IMR-90 (cell line): ENCODE measurements around the gene LONRF3. TPM values are rescaled to one million over a fixed set of nuclear protein-coding genes. Genes with fewer than 3 reads are reported as not detected.

ENCODE experiments used
- ATAC-seq: fragments of 200-7000 bp; cut with Tn5 transposase; 2 replicates; pipeline ENCODE4 v1.9.1; 2020; ENCODE audit warnings: low read depth, mild to moderate bottlenecking, moderate library complexity
- BruUV-seq: library from RNA; stranded (reverse); fragments of 400-500 nt; replicated peaks from 2 replicates; lab custom pipeline; 2021; lab: Mats Ljungman, UMichigan
- CTCF ChIA-PET: fragments of 300-600 bp; formaldehyde crosslinking; extraction: SDS; loops from one replicate; lab custom pipeline; 2021; ENCODE audit warnings: antibody characterized with exemption; lab: Yijun Ruan, JAX
- POLR2A ChIA-PET: fragments of 300-600 bp; sonication (Branson Sonifier 250); formaldehyde crosslinking; loops from one replicate; lab custom pipeline; 2022; ENCODE audit warnings: antibody characterized with exemption; ENCODE audit not compliant: unreplicated experiment; lab: Charles Lee
- DNase-seq: peaks from one replicate; pipeline ENCODE4 v3.0.0; 2013
- H2AFZ ChIP-seq: replicated peaks from 2 replicates; pipeline ENCODE3; 2013; ENCODE audit warnings: low read length, mild to moderate bottlenecking; ENCODE audit not compliant: poor library complexity
- H2AK5ac ChIP-seq: 2 replicates; pipeline ENCODE4 v1.6.1; 2013; ENCODE audit warnings: low read depth, low read length, inconsistent platforms
- H2AK9ac ChIP-seq: replicated peaks from 2 replicates; pipeline ENCODE3; 2013; ENCODE audit warnings: mild to moderate bottlenecking, low read depth, low read length, moderate library complexity; ENCODE audit not compliant: poor library complexity
- H2BK120ac ChIP-seq: 2 replicates; pipeline ENCODE4 v1.6.1; 2013; ENCODE audit warnings: low read depth, low read length, inconsistent platforms
- H2BK15ac ChIP-seq: 3 replicates; pipeline ENCODE4 v1.6.1; 2013; ENCODE audit warnings: low read depth, low read length, inconsistent platforms
- H2BK20ac ChIP-seq: 2 replicates; pipeline ENCODE4 v1.6.1; 2013; ENCODE audit warnings: low read depth, mild to moderate bottlenecking, inconsistent platforms, low read length, moderate library complexity
- H2BK5ac ChIP-seq: 2 replicates; pipeline ENCODE4 v1.6.1; 2013; ENCODE audit warnings: mild to moderate bottlenecking, low read depth, low read length, inconsistent platforms; ENCODE audit not compliant: poor library complexity, severe bottlenecking
- H3K14ac ChIP-seq: replicated peaks from 2 replicates; pipeline ENCODE4 v1.6.1; 2013; ENCODE audit warnings: low read depth, low read length, inconsistent platforms
- H3K18ac ChIP-seq: 2 replicates; pipeline ENCODE4 v1.6.1; 2013; ENCODE audit warnings: low read depth, low read length, control low read depth
- H3K23ac ChIP-seq: 2 replicates; pipeline ENCODE4 v1.6.1; 2013; ENCODE audit warnings: low read depth, low read length, inconsistent platforms
- H3K27ac ChIP-seq: 2 replicates; pipeline ENCODE4 v1.5.1; 2013; ENCODE audit warnings: mild to moderate bottlenecking, control low read depth, low read length; ENCODE audit not compliant: insufficient read depth
- H3K27me3 ChIP-seq: 2 replicates; pipeline ENCODE4 v1.6.1; 2013; ENCODE audit warnings: low read length; ENCODE audit not compliant: control insufficient read depth, insufficient read depth
- H3K36me3 ChIP-seq: 2 replicates; pipeline ENCODE4 v1.6.1; 2013; ENCODE audit warnings: low read length, mixed read lengths; ENCODE audit not compliant: control insufficient read depth, insufficient read depth
- H3K4ac ChIP-seq: 2 replicates; pipeline ENCODE4 v1.6.1; 2013; ENCODE audit warnings: low read depth, low read length, inconsistent platforms
- H3K4me1 ChIP-seq: 2 replicates; pipeline ENCODE4 v1.6.1; 2013; ENCODE audit warnings: low read length, mixed read lengths; ENCODE audit not compliant: control insufficient read depth, insufficient read depth
- H3K4me2 ChIP-seq: 2 replicates; pipeline ENCODE4 v1.6.1; 2013; ENCODE audit warnings: low read depth, mild to moderate bottlenecking, control low read depth, low read length, moderate library complexity
- H3K4me3 ChIP-seq: 2 replicates; pipeline ENCODE4 v1.5.1; 2013; ENCODE audit warnings: low read depth, mild to moderate bottlenecking, control low read depth, low read length, moderate library complexity; ENCODE audit not compliant: insufficient read depth
- H3K56ac ChIP-seq: 2 replicates; pipeline ENCODE4 v1.6.1; 2013; ENCODE audit warnings: low read length, inconsistent platforms; ENCODE audit not compliant: insufficient read depth; ENCODE audit errors: extremely low read depth
- H3K79me1 ChIP-seq, 2 experiments: 2 replicates each; pipeline ENCODE4 v1.6.1; 2013; ENCODE audit warnings: low read length in 2 of 2, inconsistent platforms in 1 of 2, low read depth in 1 of 2
- H3K9ac ChIP-seq: 2 replicates; pipeline ENCODE4 v1.6.1; 2013; ENCODE audit warnings: low read depth, low read length, control low read depth
- H3K9me1 ChIP-seq: 2 replicates; pipeline ENCODE4 v1.6.1; 2013; ENCODE audit warnings: low read length, inconsistent platforms; ENCODE audit not compliant: insufficient read depth
- H3K9me3 ChIP-seq: 2 replicates; pipeline ENCODE4 v1.6.1; 2013; ENCODE audit warnings: low read length; ENCODE audit not compliant: control insufficient read depth, insufficient read depth
- H4K20me1 ChIP-seq: 2 replicates; pipeline ENCODE4 v1.6.1; 2013; ENCODE audit warnings: low read length, inconsistent platforms; ENCODE audit not compliant: insufficient read depth
- H4K5ac ChIP-seq: 2 replicates; pipeline ENCODE4 v1.6.1; 2013; ENCODE audit warnings: mild to moderate bottlenecking, low read depth, low read length, control low read depth
- H4K8ac ChIP-seq, 2 experiments: 2 replicates each; pipeline ENCODE4 v1.6.1; 2013; ENCODE audit warnings: low read depth in 2 of 2, low read length in 2 of 2, control low read depth in 1 of 2, inconsistent platforms in 1 of 2
- H4K91ac ChIP-seq: 2 replicates; pipeline ENCODE4 v1.6.1; 2013; ENCODE audit warnings: low read depth, low read length, inconsistent platforms; ENCODE audit not compliant: insufficient read depth
- BHLHE40 ChIP-seq: fragments of 150-350 bp; IDR thresholded peaks from 2 replicates; pipeline ENCODE4 v1.6.1; 2016; ENCODE audit warnings: mild to moderate bottlenecking, low read depth, low read length
- CEBPB ChIP-seq: IDR thresholded peaks from 2 replicates; pipeline ENCODE4 v1.6.1; 2012; ENCODE audit warnings: low read depth, low read length, improper control_type of control experiment
- CHD1 ChIP-seq: IDR thresholded peaks from 2 replicates; pipeline ENCODE4 v1.6.1; 2012; ENCODE audit warnings: low read depth, low read length, improper control_type of control experiment
- FOS ChIP-seq: fragments of 150-350 bp; IDR thresholded peaks from 2 replicates; pipeline ENCODE4 v1.6.1; 2016; ENCODE audit warnings: low read depth, low read length
- MAFK ChIP-seq: IDR thresholded peaks from 2 replicates; pipeline ENCODE4 v1.6.1; 2012; ENCODE audit warnings: low read depth, low read length, improper control_type of control experiment
- MAZ ChIP-seq: IDR thresholded peaks from 2 replicates; pipeline ENCODE4 v1.6.1; 2012; ENCODE audit warnings: low read depth, mild to moderate bottlenecking, low read length, improper control_type of control experiment, moderate library complexity, borderline replicate concordance
- MXI1 ChIP-seq: IDR thresholded peaks from 2 replicates; pipeline ENCODE4 v1.6.1; 2012; ENCODE audit warnings: low read depth, mild to moderate bottlenecking, low read length, moderate library complexity, borderline replicate concordance
- NFE2L2 ChIP-seq: fragments of 150-350 bp; IDR thresholded peaks from 2 replicates; pipeline ENCODE4 v1.6.1; 2016; ENCODE audit warnings: low read depth, mild to moderate bottlenecking, low read length
- POLR2A ChIP-seq: IDR thresholded peaks from 2 replicates; pipeline ENCODE4 v1.6.1; 2012; ENCODE audit warnings: mild to moderate bottlenecking, low read depth, low read length
- RAD21 ChIP-seq: IDR thresholded peaks from 2 replicates; pipeline ENCODE4 v1.6.1; 2012; ENCODE audit warnings: low read length, improper control_type of control experiment
- RCOR1 ChIP-seq: IDR thresholded peaks from 2 replicates; pipeline ENCODE4 v1.6.1; 2012; ENCODE audit warnings: mild to moderate bottlenecking, low read length, improper control_type of control experiment; ENCODE audit not compliant: insufficient replicate concordance
- RFX5 ChIP-seq: IDR thresholded peaks from 2 replicates; pipeline ENCODE4 v1.8.0; 2012; ENCODE audit warnings: low read depth, mild to moderate bottlenecking, low read length, moderate library complexity
- SMC3 ChIP-seq: fragments of 150-350 bp; IDR thresholded peaks from 2 replicates; pipeline ENCODE4 v1.6.1; 2016; ENCODE audit warnings: low read depth, mild to moderate bottlenecking, antibody characterized with exemption, low read length, moderate library complexity
- WGBS, 2 experiments: methylation state at CpG; one replicate each; pipeline versions ENCODE4 v1.1.5 to v1.1.7; 2013; ENCODE audit warnings: missing lambda C conversion rate in 2 of 2; ENCODE audit not compliant: insufficient read length in 1 of 2; ENCODE audit errors: extremely low coverage in 2 of 2; 5-methylcytosine and 5-hydroxymethylcytosine counted together
- dilution Hi-C: fragments of 300-500 bp; cut with HindIII; formaldehyde crosslinking; loops from one replicate; pipeline ENCODE4 v1.14.3; 2018; ENCODE audit warnings: low sequenced_read_pairs; ENCODE audit not compliant: unreplicated experiment
- in situ Hi-C: fragments of 300-500 bp; cut with MboI; formaldehyde crosslinking; loops from 3 replicates; pipeline ENCODE4 v1.14.3; 2019; ENCODE audit warnings: low sequenced_read_pairs, inconsistent platforms, mixed read lengths
- intact Hi-C: fragments of 100-400 bp; cut with micrococcal nuclease; formaldehyde crosslinking; loops from 2 replicates; pipeline ENCODE4 v1.10.0; 2022
- polyA plus RNA-seq, 3 experiments: library from polyadenylated mRNA; depleted of rRNA; stranded (reverse); fragments of >200 nt; gene quantifications; 2 replicates each; pipeline ENCODE4 v1.2.3, GENCODE V29; 2012; ENCODE audit warnings: low replicate concordance in 1 of 3
- total RNA-seq: library from RNA; depleted of rRNA; stranded (reverse); fragments of >200 nt; gene quantifications from 2 replicates; pipeline ENCODE4 v1.2.3, GENCODE V29; 2012
- TF ChIP-seq, protein P1 (sequence below): fragments of 150-350 bp; IDR thresholded peaks from 2 replicates; pipeline ENCODE4 v1.6.1; 2017; ENCODE audit warnings: mild to moderate bottlenecking, antibody characterized with exemption, low read length, low read depth
- TF ChIP-seq, protein P2 (sequence below): fragments of 150-350 bp; IDR thresholded peaks from 2 replicates; pipeline ENCODE4 v1.6.1; 2016; ENCODE audit warnings: low read depth, mild to moderate bottlenecking, low read length, moderate library complexity, borderline replicate concordance
- TF ChIP-seq, protein P3 (sequence below): conservative IDR thresholded peaks from 2 replicates; pipeline ENCODE4 v1.5.1; 2012; ENCODE audit warnings: mild to moderate bottlenecking, low read depth, low read length, improper control_type of control experiment

LONRF3 gene
- total and polyA plus RNA-seq, 2 of the 4 experiments (the other 2 are of a cell fraction), result not detected

DNA sequence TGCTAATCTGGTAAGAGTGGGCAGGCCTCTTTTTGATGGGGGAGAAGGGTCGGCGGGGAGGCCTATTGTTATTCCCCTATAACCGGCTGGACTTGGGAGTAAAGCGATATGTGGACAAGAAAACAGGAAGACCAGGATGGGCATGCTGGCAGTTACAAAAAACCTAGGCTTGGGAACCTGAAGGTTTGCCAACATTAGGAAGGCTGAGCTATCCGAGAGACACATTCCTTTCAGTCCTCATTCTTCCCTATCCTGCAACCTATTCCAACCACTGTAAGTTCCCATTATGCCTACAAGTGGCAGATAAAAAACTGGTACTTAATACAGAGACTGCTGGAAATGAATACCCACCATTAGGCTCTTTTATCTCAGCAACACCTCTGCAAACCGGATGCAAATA, 66.0 kb downstream of the LONRF3 start:
- Histone ChIP-seq H2BK5ac (no peak overlapping the region), H2BK120ac (no peak overlapping the region), H3K56ac (no peak overlapping the region), H3K79me1 (no peaks in the 10 kb centered on the region), H2AK5ac (no peak overlapping the region), H3K14ac (no peak overlapping the region), H4K5ac (no peak overlapping the region), H3K36me3 (no peaks in the 10 kb centered on the region), H3K18ac (no peak overlapping the region), H2BK15ac (no peak overlapping the region), H3K27me3 (no peaks in the 10 kb centered on the region), H4K91ac (no peak overlapping the region), H3K4ac (no peak overlapping the region), H4K8ac (no peak overlapping the region), H3K4me1 (peaks cover 3% of the 10 kb centered on the region; the same call in 1 of the 2 replicates), H2BK20ac (no peak overlapping the region), H3K9me1 (peaks cover 3% of the 10 kb centered on the region; the same call in 1 of the 2 replicates), H3K4me3 (no peak overlapping the region), H3K23ac (no peak overlapping the region), H2AK9ac (no peak overlapping the region), H3K4me2 (no peak overlapping the region), H3K9ac (no peak overlapping the region), H2AFZ (peak overlapping the region; percentile 29), H3K27ac (no peak overlapping the region), H3K9me3 (no peaks in the 10 kb centered on the region), H4K20me1 (no peaks in the 10 kb centered on the region)
- WGBS, 2 experiments, result no CpG with 5 or more reads among the region's 6 CpGs
- CTCF ChIA-PET, result interaction anchor here (1.0 kb wide), 1 partner anchor 26 kb away, joined by 3 read pairs; no protein-coding TSS in a partner anchor
- POLR2A ChIA-PET, result no interaction called here
- DNase-seq (no peak), ATAC-seq (no peak; the same call in 1 of the 2 replicates)
- TF ChIP-seq, protein P1, sequence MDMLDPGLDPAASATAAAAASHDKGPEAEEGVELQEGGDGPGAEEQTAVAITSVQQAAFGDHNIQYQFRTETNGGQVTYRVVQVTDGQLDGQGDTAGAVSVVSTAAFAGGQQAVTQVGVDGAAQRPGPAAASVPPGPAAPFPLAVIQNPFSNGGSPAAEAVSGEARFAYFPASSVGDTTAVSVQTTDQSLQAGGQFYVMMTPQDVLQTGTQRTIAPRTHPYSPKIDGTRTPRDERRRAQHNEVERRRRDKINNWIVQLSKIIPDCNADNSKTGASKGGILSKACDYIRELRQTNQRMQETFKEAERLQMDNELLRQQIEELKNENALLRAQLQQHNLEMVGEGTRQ, result no peak
- TF ChIP-seq MXI1, result no peak
- TF ChIP-seq NFE2L2, result no peak
- TF ChIP-seq MAFK, result no peak
- TF ChIP-seq RCOR1, result no peak
- no peak for TF ChIP-seq RAD21
- TF ChIP-seq FOS, result no peak
- TF ChIP-seq CHD1, result no peak
- no peak for TF ChIP-seq MAZ
- TF ChIP-seq, protein P2, sequence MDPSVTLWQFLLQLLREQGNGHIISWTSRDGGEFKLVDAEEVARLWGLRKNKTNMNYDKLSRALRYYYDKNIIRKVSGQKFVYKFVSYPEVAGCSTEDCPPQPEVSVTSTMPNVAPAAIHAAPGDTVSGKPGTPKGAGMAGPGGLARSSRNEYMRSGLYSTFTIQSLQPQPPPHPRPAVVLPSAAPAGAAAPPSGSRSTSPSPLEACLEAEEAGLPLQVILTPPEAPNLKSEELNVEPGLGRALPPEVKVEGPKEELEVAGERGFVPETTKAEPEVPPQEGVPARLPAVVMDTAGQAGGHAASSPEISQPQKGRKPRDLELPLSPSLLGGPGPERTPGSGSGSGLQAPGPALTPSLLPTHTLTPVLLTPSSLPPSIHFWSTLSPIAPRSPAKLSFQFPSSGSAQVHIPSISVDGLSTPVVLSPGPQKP, result no peak
- no peak for TF ChIP-seq SMC3
- no peak for TF ChIP-seq BHLHE40
- TF ChIP-seq POLR2A, result no peak
- TF ChIP-seq CEBPB, result no peak
- TF ChIP-seq, protein P3, sequence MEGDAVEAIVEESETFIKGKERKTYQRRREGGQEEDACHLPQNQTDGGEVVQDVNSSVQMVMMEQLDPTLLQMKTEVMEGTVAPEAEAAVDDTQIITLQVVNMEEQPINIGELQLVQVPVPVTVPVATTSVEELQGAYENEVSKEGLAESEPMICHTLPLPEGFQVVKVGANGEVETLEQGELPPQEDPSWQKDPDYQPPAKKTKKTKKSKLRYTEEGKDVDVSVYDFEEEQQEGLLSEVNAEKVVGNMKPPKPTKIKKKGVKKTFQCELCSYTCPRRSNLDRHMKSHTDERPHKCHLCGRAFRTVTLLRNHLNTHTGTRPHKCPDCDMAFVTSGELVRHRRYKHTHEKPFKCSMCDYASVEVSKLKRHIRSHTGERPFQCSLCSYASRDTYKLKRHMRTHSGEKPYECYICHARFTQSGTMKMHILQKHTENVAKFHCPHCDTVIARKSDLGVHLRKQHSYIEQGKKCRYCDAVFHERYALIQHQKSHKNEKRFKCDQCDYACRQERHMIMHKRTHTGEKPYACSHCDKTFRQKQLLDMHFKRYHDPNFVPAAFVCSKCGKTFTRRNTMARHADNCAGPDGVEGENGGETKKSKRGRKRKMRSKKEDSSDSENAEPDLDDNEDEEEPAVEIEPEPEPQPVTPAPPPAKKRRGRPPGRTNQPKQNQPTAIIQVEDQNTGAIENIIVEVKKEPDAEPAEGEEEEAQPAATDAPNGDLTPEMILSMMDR, result no peak
- TF ChIP-seq RFX5, result no peak
- intact Hi-C loops (no loop called here), in situ Hi-C loops (no loop called here), dilution Hi-C loops (no loop called here)
- no TSS peak for BruUV-seq
